Prostate gland (tissue), 2 donors: ENCODE results near the gene ZNF514. TPM values are rescaled to one million over a fixed set of nuclear protein-coding genes. Genes with fewer than 3 reads are reported as not detected.
A peak's percentile ranks its signal among the peaks of the same experiment; 100 is the strongest.

Source experiments
- DNase-seq: peaks from one replicate; pipeline ENCODE4 v3.0.0-alpha.2; 2019; ENCODE audit warnings: low spot score
- H3K27ac ChIP-seq, 2 donors: fragments of 200-600 bp; sonication (generic); 2 replicates each; pipeline ENCODE4 v1.5.1; 2017 to 2019
- H3K27me3 ChIP-seq: fragments of 200-600 bp; sonication (generic); replicated peaks from 2 replicates; pipeline ENCODE4 v1.5.1; 2019; ENCODE audit not compliant: insufficient read depth
- H3K36me3 ChIP-seq, 2 donors: fragments of 200-600 bp; sonication (generic); 1 replicate in 1 of 2; 2 replicates in 1 of 2; pipeline versions ENCODE4 v1.5.1 to v1.8.1; 2017 to 2019
- H3K4me1 ChIP-seq: fragments of 200-600 bp; sonication (generic); replicated peaks from 2 replicates; pipeline ENCODE4 v1.5.1; 2019
- H3K4me3 ChIP-seq, 2 donors: fragments of 200-600 bp; sonication (generic); 2 replicates each; pipeline ENCODE4 v1.5.1; 2017 to 2019
- H3K9me3 ChIP-seq: fragments of 200-600 bp; sonication (generic); 2 replicates; pipeline ENCODE4 v1.5.1; 2017
- POLR2A ChIP-seq: fragments of 450-650 bp; IDR thresholded peaks from one replicate; pipeline ENCODE4 v1.6.1; 2016; ENCODE audit warnings: antibody characterized with exemption, mild to moderate bottlenecking
- POLR2AphosphoS5 ChIP-seq: sonication (generic); formaldehyde crosslinking; IDR thresholded peaks from one replicate; pipeline ENCODE4 v1.6.1; 2017; ENCODE audit warnings: antibody characterized with exemption
- WGBS: methylation state at CpG from one replicate; pipeline ENCODE4 v1.1.5; 2018; 5-methylcytosine and 5-hydroxymethylcytosine counted together
- intact Hi-C: fragments of 100-400 bp; cut with DNase I; formaldehyde crosslinking; loops from one replicate; pipeline ENCODE4 v1.14.2; 2022
- total RNA-seq, 2 donors: library from RNA; depleted of rRNA; stranded (reverse); fragments of >200 nt; gene quantifications; one replicate each; pipeline ENCODE4 v1.1.0, GENCODE V29; 2016
- TF ChIP-seq, protein P1 (sequence below), 4 experiments: fragments of 200-600 bp in 2 of 4; fragments of 450-650 bp in 2 of 4; sonication (generic) in 2 of 4; IDR thresholded peaks; 1 replicate in 3 of 4; 2 replicates in 1 of 4; pipeline ENCODE4 v1.5.1; 2016 to 2019; ENCODE audit warnings: antibody characterized with exemption in 4 of 4, mild to moderate bottlenecking in 2 of 4, moderate library complexity in 2 of 4

ZNF514 gene
- total RNA-seq, 2 donors from 2014 or later: 19.1 TPM

DNA sequence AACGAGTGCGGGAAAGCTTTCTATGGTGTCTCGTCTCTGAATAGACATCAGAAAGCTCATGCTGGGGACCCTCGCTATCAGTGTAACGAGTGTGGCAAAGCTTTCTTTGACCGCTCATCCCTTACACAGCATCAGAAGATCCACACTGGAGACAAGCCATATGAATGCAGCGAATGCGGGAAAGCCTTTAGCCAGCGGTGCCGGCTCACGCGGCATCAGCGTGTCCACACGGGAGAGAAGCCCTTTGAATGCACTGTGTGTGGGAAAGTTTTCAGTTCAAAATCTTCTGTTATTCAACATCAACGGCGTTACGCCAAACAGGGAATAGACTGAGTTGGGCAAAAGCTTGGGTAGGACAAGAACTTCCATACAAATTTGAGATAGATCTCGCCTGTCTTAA lies 22.1 kb upstream of the ZNF514 start:
- DNase-seq: no peak
- Histone ChIP-seq H3K27me3 (no peaks in the 10 kb centered on the region), H3K4me3 (no peak overlapping the region), H3K36me3 (peaks cover 12 to 14% of the 10 kb centered on the region in 2 donors), H3K4me1 (no peaks in the 10 kb centered on the region), H3K9me3 (no peaks in the 10 kb centered on the region), H3K27ac (no peak overlapping the region)
- TF ChIP-seq POLR2A (no peak), POLR2AphosphoS5 (no peak)
- TF ChIP-seq, protein P1, sequence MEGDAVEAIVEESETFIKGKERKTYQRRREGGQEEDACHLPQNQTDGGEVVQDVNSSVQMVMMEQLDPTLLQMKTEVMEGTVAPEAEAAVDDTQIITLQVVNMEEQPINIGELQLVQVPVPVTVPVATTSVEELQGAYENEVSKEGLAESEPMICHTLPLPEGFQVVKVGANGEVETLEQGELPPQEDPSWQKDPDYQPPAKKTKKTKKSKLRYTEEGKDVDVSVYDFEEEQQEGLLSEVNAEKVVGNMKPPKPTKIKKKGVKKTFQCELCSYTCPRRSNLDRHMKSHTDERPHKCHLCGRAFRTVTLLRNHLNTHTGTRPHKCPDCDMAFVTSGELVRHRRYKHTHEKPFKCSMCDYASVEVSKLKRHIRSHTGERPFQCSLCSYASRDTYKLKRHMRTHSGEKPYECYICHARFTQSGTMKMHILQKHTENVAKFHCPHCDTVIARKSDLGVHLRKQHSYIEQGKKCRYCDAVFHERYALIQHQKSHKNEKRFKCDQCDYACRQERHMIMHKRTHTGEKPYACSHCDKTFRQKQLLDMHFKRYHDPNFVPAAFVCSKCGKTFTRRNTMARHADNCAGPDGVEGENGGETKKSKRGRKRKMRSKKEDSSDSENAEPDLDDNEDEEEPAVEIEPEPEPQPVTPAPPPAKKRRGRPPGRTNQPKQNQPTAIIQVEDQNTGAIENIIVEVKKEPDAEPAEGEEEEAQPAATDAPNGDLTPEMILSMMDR (IDR thresholded peaks at IDR 0.05): no peak
- intact Hi-C loops: no loop called here
- 97% methylated on average over 18 of the region's 18 CpGs for WGBS

DNA sequence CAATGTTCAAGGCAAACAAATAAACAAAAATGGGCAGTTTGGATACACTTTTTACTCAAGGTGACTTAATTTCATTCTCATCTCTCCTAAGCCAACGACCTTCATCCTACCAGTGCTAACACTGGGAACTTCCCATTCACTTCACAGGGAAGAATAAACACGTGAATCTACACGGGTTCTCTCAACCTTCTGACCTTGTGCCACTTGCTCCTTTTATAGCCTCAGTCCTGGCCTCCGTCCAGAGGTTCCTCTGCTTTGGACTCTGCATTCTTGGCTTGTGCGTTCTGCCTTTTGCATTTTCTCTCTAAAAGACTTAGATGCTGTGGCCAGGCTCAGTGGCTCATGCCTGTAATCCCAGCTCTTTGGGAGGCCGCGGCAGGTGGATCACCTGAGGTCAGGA lies 19.8 kb upstream of the ZNF514 start:
- Histone ChIP-seq H3K4me1 (no peaks in the 10 kb centered on the region), H3K4me3 (no peak overlapping the region), H3K27ac (no peak overlapping the region), H3K36me3 (peaks cover 12 to 14% of the 10 kb centered on the region in 2 donors), H3K27me3 (no peaks in the 10 kb centered on the region), H3K9me3 (no peaks in the 10 kb centered on the region)
- intact Hi-C loops: no loop called here
- TF ChIP-seq, protein P1 (IDR thresholded peaks at IDR 0.05): no peak
- TF ChIP-seq POLR2A: no peak
- no peak for TF ChIP-seq POLR2AphosphoS5
- no peak for DNase-seq
- 74% methylated on average over 7 of the region's 7 CpGs for WGBS

DNA sequence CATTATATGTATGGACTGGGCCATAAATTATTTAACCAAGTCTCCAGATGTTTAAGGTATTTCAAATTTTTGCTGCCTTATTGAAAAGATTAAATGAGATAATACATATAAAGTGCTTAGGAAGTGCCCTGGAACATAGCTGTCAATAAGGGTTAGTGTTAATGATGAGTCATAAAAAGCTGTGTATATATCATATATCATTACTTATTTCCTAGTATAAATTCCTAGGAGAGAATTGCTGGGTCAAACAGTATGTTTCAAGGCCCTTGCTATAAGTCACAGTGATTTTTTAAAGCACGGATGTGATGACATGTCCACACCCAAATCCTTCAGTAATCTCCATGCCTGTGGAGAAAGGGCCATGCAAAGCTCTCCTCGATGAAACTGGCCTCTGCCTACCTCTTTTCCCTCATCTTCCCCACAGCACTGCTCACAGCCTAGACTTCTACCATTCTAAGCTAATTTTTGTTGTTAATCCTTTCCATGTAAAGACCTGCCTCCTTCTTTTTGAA lies 14.4 kb upstream of the ZNF514 start:
- H3K9me3 ChIP-seq: no peaks in the 10 kb centered on the region
- no peaks in the 10 kb centered on the region for H3K36me3 ChIP-seq
- intact Hi-C loops: no loop called here
- H3K27ac ChIP-seq: no peak overlapping the region
- 92% methylated on average over 2 of the region's 2 CpGs for WGBS
- DNase-seq: no peak
- H3K27me3 ChIP-seq: no peaks in the 10 kb centered on the region
- no peaks in the 10 kb centered on the region for H3K4me1 ChIP-seq
- H3K4me3 ChIP-seq: no peak overlapping the region
- no peak for TF ChIP-seq POLR2A
- TF ChIP-seq, protein P1 (IDR thresholded peaks at IDR 0.05): no peak
- TF ChIP-seq POLR2AphosphoS5: no peak

DNA sequence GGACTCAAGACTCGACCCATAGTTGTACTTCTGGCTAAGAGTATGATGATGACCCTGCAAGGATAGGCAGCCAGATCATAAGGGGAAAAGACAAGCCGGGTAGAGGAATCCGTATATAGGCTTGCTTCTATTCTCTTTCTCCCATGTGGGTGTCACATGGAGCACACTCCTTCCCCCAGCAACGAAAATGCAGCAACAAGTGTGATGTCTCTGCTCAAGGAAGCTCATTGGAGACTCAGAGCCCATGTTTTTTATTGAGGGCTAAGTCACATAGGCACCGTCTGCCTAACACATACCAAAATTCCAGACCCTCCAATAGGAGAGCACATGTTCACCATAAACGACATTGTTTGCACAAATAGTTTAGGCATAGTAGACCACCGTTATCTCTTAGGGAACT lies 12.3 kb upstream of the ZNF514 start:
- Histone ChIP-seq H3K27me3 (no peaks in the 10 kb centered on the region), H3K36me3 (no peaks in the 10 kb centered on the region), H3K4me3 (no peak overlapping the region), H3K4me1 (no peaks in the 10 kb centered on the region), H3K27ac (no peak overlapping the region), H3K9me3 (no peaks in the 10 kb centered on the region)
- intact Hi-C loops: no loop called here
- no peak for DNase-seq
- 76% methylated on average over 7 of the region's 7 CpGs for WGBS
- TF ChIP-seq POLR2A (no peak), POLR2AphosphoS5 (no peak)
- TF ChIP-seq, protein P1 (IDR thresholded peaks at IDR 0.05): no peak

DNA sequence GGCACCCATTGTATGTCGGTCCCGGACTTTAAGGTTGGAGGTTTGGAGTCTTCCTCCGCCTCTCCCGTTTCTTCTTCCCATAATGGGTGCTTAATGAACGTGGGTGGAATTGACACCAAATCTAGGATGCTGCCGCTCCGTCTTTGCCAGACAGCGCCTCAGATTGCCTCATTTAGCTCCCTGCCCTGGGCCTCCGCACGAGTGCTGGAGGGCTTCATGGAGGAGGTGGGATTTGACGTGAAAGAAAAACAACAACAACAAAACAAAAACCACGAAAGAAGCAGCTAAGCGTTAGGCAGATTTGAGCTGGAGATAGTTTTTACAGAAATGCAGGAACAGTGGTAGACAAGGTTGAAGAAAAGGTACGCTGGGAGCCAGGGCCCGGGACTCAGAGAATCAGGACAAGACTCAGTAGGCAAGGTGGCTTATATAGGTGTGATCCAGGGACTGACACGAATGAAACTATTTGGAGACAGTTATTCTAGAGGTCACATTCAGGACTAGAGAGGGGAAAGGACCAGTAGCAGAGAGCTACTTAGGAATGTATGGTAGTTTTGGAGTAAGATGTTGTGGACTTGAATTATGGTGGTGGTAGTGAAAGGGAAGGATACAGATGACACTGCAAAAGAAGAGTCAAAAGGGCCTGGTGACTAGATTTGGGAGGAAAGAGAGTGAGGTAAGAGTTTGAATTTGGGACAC lies 6.6 kb upstream of the ZNF514 start:
- TF ChIP-seq, protein P1 (IDR thresholded peaks at IDR 0.05): no peak
- TF ChIP-seq POLR2A: no peak
- TF ChIP-seq POLR2AphosphoS5: no peak
- no peak for DNase-seq
- Histone ChIP-seq H3K4me3 (peak overlapping the region; percentile 64 to 81), H3K27ac (peak overlapping the region; percentile 84 to 91), H3K36me3 (no peaks in the 10 kb centered on the region), H3K9me3 (no peaks in the 10 kb centered on the region), H3K4me1 (peaks cover 3% of the 10 kb centered on the region), H3K27me3 (no peaks in the 10 kb centered on the region)
- intact Hi-C loops: loop anchor here (5.0 kb wide), 1 partner anchor 41 kb away; the partner anchor contains the start of gene ZNF892
- 7% methylated on average over 16 of the region's 16 CpGs for WGBS
